8988T (cell line): ENCODE measurements around the gene SCAF11.
"Not testable (repeated sequence)": the region's sequence is repeated elsewhere in the genome, so short reads cannot be mapped to it uniquely, and the experiment has no call there.

ENCODE experiments used
- DNase-seq: peaks from one replicate; pipeline ENCODE4 v3.0.0; 2011

The SCAF11 gene

GRCh38 chr12:45990468-45991283 lies at the start of gene SCAF11:
Gene SCAF11 (minus strand): TSS chr12:45990574. CDS start chr12:45964167, 26,407 bp downstream.
- peak; percentile 63 for DNase-seq

- DNase-seq: not testable (repeated sequence)
Measured at GRCh38 chr12:46037066-46037465, 46.7 kb upstream of the SCAF11 start.

GRCh38 chr12:46027172-46027571 lies 36.8 kb upstream of the SCAF11 start:
- DNase-seq: no peak

GRCh38 chr12:46024099-46024498 lies 33.7 kb upstream of the SCAF11 start:
- no peak for DNase-seq

DNA sequence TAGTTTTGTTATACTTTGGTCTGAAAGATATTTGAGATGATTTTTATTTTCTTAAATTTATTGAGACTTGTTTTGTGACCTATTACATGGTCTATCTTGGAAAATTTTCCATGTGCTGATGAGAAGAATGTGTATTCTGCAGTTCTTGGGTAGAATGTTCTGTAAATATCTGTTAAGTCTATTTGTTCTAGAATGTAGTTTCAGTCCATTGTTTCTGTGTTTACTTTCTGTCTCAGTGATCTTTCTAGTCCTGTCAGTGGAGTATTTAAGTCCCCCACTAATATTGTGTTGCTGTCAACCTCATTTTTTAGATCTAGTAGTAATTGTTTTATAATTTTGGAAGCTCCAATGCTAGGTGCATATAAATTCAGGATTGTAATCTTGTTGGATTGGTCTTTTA lies 30.4 kb upstream of the SCAF11 start:
- no peak for DNase-seq

DNA sequence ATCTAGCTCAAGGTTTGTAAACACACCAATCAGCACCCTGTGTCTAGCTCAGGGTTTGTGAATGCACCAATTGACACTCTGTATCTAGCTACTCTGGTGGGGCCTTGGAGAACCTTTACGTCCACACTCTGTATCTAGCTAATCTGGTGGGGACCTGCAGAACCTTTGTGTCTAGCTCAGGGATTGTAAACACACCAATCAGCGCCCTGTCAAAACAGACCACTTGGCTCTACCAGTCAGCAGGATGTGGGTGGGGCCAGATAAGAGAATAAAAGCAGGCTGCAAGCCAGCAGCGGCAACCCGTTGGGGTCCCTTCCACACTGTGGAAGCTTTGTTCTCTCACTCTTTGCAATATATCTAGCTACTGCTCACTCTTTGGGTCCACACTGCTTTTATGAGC lies 28.3 kb upstream of the SCAF11 start:
- DNase-seq: not testable (repeated sequence)

DNA sequence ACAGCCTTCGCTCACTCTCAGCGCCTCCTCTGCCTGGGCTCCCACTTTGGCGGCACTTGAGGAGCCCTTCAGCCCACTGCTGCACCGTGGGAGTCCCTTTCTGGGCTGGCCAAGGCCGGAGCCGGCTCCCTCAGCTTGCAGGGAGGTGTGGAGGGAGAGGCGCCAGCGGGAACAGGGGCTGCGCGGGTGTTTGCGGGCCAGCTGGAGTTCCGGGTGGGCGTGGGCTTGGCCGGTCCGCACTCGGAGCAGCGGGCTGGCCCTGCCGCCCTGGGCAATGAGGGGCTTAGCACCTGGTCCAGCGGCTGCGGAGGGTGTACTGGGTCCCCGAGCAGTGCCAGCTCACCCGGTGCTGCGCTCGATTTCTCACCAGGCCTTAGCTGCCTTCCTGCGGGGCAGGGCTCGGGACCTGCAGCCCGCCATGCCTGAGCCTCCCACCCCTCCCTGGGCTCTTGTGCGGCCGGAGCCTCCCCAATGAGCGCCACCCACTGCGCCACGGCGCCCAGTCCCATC lies 27.5 kb upstream of the SCAF11 start:
- DNase-seq: not testable (repeated sequence)

DNA sequence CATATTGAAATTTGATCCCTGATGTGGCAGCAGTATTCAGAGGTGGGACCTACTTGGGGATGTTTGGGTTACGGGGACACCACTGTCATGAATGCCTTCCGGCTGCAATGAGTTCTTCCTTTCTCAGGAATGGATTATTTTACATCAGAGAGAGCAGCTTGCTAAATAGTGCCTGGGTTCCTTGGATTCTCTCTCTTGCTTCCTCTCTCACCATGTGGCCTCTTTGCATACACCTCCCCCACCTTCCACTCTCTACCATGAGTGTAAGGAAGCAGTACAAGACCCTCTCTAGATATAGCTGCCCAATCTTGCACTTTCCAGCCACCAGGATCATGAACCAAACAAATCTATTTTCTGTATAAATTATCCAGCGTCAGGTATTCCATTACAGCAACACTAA lies 15.4 kb upstream of the SCAF11 start:
- no peak for DNase-seq

DNA sequence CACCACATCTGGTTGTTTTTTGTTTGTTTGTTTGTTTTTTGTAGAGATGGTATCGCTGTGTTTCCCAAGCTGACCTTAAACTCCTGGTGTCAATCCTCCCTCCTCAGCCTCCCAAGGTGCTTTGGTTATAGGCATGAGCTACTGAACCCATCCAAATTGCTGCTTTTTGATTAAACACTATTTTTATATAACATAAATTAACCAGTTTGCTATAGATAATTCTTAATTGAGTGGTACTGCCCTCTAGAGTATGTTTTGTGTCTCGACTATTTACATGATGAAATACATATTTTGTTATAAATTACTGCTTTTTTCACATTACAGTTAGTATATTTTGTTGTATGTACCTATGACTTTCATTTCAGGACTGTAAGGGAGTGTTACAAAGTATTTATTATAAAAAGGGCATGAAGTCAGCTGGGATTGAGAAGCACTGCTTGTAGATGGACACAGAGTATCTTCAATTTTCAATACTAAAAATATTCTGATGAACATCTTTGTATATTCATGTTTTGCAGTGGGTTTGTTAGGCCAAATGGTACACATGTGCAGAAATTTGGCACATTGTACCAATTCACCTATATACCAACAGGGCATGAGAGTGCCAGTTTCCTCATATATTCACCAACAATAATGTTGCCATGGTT lies 14.9 kb upstream of the SCAF11 start:
- no peak for DNase-seq

DNA sequence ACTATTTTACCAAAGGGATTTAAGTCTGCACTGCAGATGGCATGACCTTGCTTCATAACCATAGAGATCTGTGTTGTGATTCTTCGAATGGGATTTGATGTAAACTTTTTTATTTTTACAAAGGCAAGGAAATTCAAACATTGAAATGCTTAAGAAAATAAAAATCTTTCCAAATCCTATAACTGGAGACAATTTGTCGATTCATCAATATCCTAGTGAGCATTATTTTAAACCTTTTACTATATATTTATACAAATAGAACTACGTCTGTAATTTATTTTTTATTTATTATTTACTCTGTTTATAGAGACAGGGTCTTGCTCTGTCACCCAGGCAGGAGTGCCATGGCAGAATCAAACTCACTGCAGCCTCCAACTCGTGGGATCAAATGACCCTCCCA lies 14.3 kb upstream of the SCAF11 start:
- no peak for DNase-seq

- DNase-seq: not testable (repeated sequence)
Measured at GRCh38 chr12:46000076-46000475, 9.7 kb upstream of the SCAF11 start.

GRCh38 chr12:45994736-45995135 lies 4.4 kb upstream of the SCAF11 start:
- no peak for DNase-seq

GRCh38 chr12:45991284-45992249 lies 1.2 kb upstream of the SCAF11 start:
- peak; percentile 39 for DNase-seq

GRCh38 chr12:45989721-45990467 lies 480 bp downstream of the SCAF11 start:
- no peak for DNase-seq

DNA sequence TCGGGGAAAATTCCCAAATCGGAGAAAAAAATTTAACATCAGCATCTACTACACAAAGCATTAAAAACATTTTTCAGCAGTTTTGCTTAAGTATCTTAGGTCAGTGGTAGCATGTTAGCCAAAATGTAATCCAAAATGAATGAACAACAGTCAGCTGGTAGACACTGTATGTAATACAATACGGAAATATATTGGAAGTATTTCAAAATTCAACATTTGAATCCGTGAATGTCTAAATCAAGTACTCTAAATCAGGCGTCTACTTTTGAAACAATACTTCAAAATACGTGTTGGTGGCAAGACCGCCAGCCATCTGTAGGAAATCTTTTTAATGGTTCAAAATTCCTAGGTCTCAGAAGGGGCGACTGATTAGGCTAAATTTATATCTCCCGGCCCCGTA lies 1.1 kb downstream of the SCAF11 start:
- no peak for DNase-seq

DNA sequence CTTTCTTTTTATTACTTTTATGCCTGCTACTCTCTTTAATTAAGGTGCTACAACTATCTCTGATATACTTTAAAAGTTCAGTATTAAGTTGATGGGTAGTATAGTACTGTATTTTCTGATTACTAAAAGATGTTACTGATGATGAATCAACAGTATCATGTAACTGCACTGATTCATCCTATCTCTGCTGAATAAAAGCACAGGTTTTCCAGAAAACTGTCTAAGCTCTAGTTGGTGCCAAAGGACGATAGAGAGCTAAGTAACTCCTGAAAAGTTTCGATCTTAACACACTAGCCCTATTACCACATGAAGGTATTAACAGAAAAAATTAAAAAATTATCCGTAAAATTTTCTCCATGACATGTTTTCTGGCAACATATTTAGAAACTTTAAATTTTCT lies 2.1 kb downstream of the SCAF11 start:
- DNase-seq: no peak

GRCh38 chr12:45987340-45987727 lies 3.0 kb downstream of the SCAF11 start:
- no peak for DNase-seq

- DNase-seq: no peak
Measured at GRCh38 chr12:45986641-45987339, 3.6 kb downstream of the SCAF11 start.

DNA sequence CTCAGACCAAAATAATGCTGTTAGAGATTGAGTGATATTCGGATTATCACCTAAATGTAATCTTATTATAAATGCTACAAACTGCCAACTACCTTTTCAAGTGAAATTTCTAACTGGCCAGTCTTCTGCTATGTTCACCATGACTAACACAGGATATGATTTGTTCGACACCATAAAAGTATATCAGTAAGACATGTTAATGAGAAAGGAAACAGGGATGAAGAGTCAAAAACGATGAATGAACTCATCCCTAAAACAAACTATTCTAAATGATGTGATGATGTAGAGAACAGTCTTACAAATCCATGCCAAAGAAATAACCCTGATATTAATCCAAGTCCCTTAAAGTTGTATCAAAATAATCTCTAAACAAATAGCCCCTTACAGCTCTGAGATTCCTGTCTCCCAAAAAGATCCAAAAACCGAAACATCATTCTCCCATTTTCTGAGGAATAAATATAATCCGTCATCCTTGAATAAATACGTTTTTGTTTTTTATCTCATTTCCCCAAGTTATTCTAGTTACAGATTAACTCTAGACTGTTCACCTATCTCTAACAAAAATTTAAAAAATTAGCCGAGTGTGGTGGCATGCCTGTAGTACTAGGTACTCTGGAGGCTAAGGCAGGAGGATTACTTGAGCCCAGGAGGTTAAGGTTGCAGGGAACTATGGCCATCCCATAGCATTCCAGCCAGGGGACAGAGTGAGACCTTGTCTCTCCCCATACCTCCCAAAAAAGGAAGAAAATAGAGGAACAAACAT lies 9.1 kb downstream of the SCAF11 start:
- DNase-seq: no peak

GRCh38 chr12:45980540-45980939 lies 9.8 kb downstream of the SCAF11 start:
- no peak for DNase-seq

GRCh38 chr12:45978108-45978507 lies 12.3 kb downstream of the SCAF11 start:
- DNase-seq: no peak
